GM19372 (cell line): ENCODE measurements around the gene GPR156.
"Not testable (repeated sequence)": the region's sequence is repeated elsewhere in the genome, so short reads cannot be mapped to it uniquely, and the experiment has no call there.

Source experiments
- ATAC-seq: cut with Tn5 transposase; IDR thresholded peaks from one replicate; pipeline ENCODE4 v1.9.1; 2021; ENCODE audit warnings: mild to moderate bottlenecking, low read depth, moderate library complexity; ENCODE audit not compliant: unreplicated experiment

Gene GPR156

GRCh38 chr3:120275618-120276017, 9.4 kb downstream of the GPR156 start:
- no peak for ATAC-seq

- no peak for ATAC-seq
Observed at GRCh38 chr3:120274739-120275167, 10.3 kb downstream of the GPR156 start.

GRCh38 chr3:120272286-120272685, 12.7 kb downstream of the GPR156 start:
- ATAC-seq, result no peak

GRCh38 chr3:120265989-120266388, 19.0 kb downstream of the GPR156 start:
- ATAC-seq, result no peak

- no peak for ATAC-seq
Observed at GRCh38 chr3:120264963-120265362, 20.1 kb downstream of the GPR156 start.

GRCh38 chr3:120263792-120264191, 21.2 kb downstream of the GPR156 start:
- ATAC-seq, result no peak

- no peak for ATAC-seq
Observed at GRCh38 chr3:120258009-120258408, 27.0 kb downstream of the GPR156 start.

- ATAC-seq, result no peak
Observed at GRCh38 chr3:120245386-120245785, 39.6 kb downstream of the GPR156 start.

GRCh38 chr3:120244834-120245225, 40.2 kb downstream of the GPR156 start:
- no peak for ATAC-seq

- ATAC-seq, result no peak
Observed at GRCh38 chr3:120239644-120240043, 45.4 kb downstream of the GPR156 start.

GRCh38 chr3:120227710-120228347, 57.2 kb downstream of the GPR156 start:
- ATAC-seq, result no peak

- ATAC-seq, result no peak
Observed at GRCh38 chr3:120224237-120224636, 60.8 kb downstream of the GPR156 start.

GRCh38 chr3:120218981-120219380, 66.0 kb downstream of the GPR156 start:
- no peak for ATAC-seq

- not testable (repeated sequence) for ATAC-seq
Observed at GRCh38 chr3:120216633-120217032, 68.4 kb downstream of the GPR156 start.

GRCh38 chr3:120214176-120214575, 70.8 kb downstream of the GPR156 start:
- no peak for ATAC-seq

- no peak for ATAC-seq
Observed at GRCh38 chr3:120212505-120212904, 72.5 kb downstream of the GPR156 start.

GRCh38 chr3:120209425-120209824, 75.6 kb downstream of the GPR156 start:
- no peak for ATAC-seq

GRCh38 chr3:120204338-120204737, 80.7 kb downstream of the GPR156 start:
- ATAC-seq, result no peak

- ATAC-seq, result no peak
Observed at GRCh38 chr3:120203621-120204020, 81.4 kb downstream of the GPR156 start.

- ATAC-seq, result no peak
Observed at GRCh38 chr3:120203016-120203415, 82.0 kb downstream of the GPR156 start.

- no peak for ATAC-seq
Observed at GRCh38 chr3:120202363-120202762, 82.7 kb downstream of the GPR156 start.

- ATAC-seq, result no peak
Observed at GRCh38 chr3:120200493-120201235, 84.4 kb downstream of the GPR156 start.
